Thyroid gland (tissue), 4 donors: ENCODE measurements around the gene VWA3A. TPM values are rescaled to one million over a fixed set of nuclear protein-coding genes. Genes with fewer than 3 reads are reported as not detected.

Experiments
- DNase-seq, 2 donors: peaks; one replicate each; pipeline ENCODE4 v3.0.0-alpha.2; 2019
- H3K27ac ChIP-seq, 3 donors: fragments of 200-600 bp; sonication (generic); 1 replicate in 2 of 3; 2 replicates in 1 of 3; pipeline ENCODE4 v1.5.1; 2016 to 2019; ENCODE audit warnings: mild to moderate bottlenecking in 1 of 3, moderate library complexity in 1 of 3
- H3K27me3 ChIP-seq: fragments of 200-600 bp; sonication (generic); one replicate; pipeline ENCODE4 v1.5.1; 2019
- H3K36me3 ChIP-seq, 2 donors: fragments of 200-600 bp; sonication (generic); one replicate each; pipeline ENCODE4 v1.5.1; 2016 to 2019
- H3K4me1 ChIP-seq, 2 donors: fragments of 200-600 bp; sonication (generic); one replicate each; pipeline ENCODE4 v1.5.1; 2017 to 2019
- H3K4me3 ChIP-seq, 3 donors: fragments of 200-600 bp; sonication (generic); replicated peaks in 1 of 3; 1 replicate in 2 of 3; 2 replicates in 1 of 3; pipeline ENCODE4 v1.5.1; 2016; ENCODE audit warnings: mild to moderate bottlenecking in 1 of 3
- H3K9me3 ChIP-seq: fragments of 200-600 bp; sonication (generic); one replicate; pipeline ENCODE4 v1.5.1; 2017
- POLR2A ChIP-seq, 2 donors: fragments of 450-650 bp; IDR thresholded peaks; one replicate each; pipeline ENCODE4 v1.6.1; 2017; ENCODE audit warnings: antibody characterized with exemption in 2 of 2, mild to moderate bottlenecking in 2 of 2, moderate library complexity in 1 of 2
- WGBS, 2 donors: methylation state at CpG; one replicate each; pipeline ENCODE4 v1.1.5; 2017; 5-methylcytosine and 5-hydroxymethylcytosine counted together
- intact Hi-C: fragments of 100-400 bp; cut with DNase I; formaldehyde crosslinking; loops from one replicate; pipeline ENCODE4 v1.15.1; 2023
- total RNA-seq, 4 donors: library from RNA; depleted of rRNA; stranded (reverse); fragments of >200 nt; gene quantifications; one replicate each; pipeline ENCODE4 v1.2.3, GENCODE V29; 2016
- TF ChIP-seq, protein P1 (sequence below), 6 experiments: fragments of 200-600 bp in 3 of 6; fragments of 450-650 bp in 3 of 6; sonication (generic) in 3 of 6; IDR thresholded peaks; one replicate each; pipeline ENCODE4 v1.5.1; 2016 to 2019; ENCODE audit warnings: antibody characterized with exemption in 6 of 6, mild to moderate bottlenecking in 2 of 6, inconsistent platforms in 1 of 6, moderate library complexity in 1 of 6

The VWA3A gene
- total RNA-seq, 4 donors from 2014 or later: 0.56 TPM; not detected in 3

- no peaks in the 10 kb centered on the region for H3K4me1 ChIP-seq
- intact Hi-C loops: no loop called here
- H3K27ac ChIP-seq: no peak overlapping the region
- no peaks in the 10 kb centered on the region for H3K36me3 ChIP-seq
- H3K4me3 ChIP-seq: no peak overlapping the region
- no peak for DNase-seq
- TF ChIP-seq POLR2A (IDR thresholded peaks at IDR 0.05): no peak
- TF ChIP-seq, protein P1, sequence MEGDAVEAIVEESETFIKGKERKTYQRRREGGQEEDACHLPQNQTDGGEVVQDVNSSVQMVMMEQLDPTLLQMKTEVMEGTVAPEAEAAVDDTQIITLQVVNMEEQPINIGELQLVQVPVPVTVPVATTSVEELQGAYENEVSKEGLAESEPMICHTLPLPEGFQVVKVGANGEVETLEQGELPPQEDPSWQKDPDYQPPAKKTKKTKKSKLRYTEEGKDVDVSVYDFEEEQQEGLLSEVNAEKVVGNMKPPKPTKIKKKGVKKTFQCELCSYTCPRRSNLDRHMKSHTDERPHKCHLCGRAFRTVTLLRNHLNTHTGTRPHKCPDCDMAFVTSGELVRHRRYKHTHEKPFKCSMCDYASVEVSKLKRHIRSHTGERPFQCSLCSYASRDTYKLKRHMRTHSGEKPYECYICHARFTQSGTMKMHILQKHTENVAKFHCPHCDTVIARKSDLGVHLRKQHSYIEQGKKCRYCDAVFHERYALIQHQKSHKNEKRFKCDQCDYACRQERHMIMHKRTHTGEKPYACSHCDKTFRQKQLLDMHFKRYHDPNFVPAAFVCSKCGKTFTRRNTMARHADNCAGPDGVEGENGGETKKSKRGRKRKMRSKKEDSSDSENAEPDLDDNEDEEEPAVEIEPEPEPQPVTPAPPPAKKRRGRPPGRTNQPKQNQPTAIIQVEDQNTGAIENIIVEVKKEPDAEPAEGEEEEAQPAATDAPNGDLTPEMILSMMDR (IDR thresholded peaks at IDR 0.05): no peak
- WGBS, 2 donors: 80 to 96% methylated on average over 2 of the region's 2 CpGs
- H3K9me3 ChIP-seq: no peaks in the 10 kb centered on the region
- H3K27me3 ChIP-seq: no peaks in the 10 kb centered on the region
These were observed 23.9 kb downstream of the VWA3A start for GRCh38 chr16:22116095-22116700.

DNA sequence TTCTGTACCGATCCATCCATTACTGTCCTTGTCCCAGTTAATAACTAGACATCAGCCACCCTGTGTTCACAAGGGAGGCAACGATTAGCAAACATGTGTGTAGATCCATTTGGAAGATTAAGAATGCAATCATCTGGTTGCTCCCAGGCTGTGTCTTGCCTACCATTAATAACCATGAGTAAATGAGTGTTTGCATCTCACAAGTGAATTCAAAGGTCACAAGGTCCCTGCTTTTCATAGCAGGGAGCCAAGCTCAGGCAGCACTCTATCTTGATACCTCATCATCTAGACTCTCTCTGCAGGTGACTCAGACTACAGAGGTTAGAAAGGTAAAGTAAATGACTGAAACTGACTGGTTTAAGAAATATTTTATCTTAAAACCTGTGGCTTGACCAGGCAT is 25.3 kb downstream of the VWA3A start:
- no peak for DNase-seq
- Histone ChIP-seq H3K4me3 (no peak overlapping the region), H3K36me3 (no peaks in the 10 kb centered on the region), H3K4me1 (no peaks in the 10 kb centered on the region), H3K27ac (no peak overlapping the region), H3K27me3 (no peaks in the 10 kb centered on the region), H3K9me3 (no peaks in the 10 kb centered on the region)
- TF ChIP-seq, protein P1 (IDR thresholded peaks at IDR 0.05): no peak
- intact Hi-C loops: no loop called here
- whole genome bisulfite sequencing, 2 donors: 87 to 95% methylated on average over 2 of the region's 2 CpGs

DNA sequence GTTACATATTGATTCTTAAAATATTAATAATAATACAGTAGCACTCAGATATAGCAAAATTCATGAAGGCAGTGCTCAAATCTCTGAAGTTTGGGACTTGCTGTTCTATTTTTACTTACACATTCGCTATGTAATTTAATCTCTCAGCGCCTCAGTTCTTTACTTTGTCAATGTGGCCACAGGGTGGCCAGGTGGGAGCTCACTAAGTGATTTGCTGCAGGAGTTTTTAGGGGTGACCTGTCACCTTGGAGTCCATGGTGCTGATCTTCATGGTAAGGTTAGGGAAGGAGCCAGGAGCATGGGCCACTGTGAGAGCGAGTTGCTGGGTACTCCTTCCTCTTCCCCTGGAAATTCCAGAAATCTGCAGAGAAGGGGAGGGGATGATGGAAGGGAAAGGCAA is 28.1 kb downstream of the VWA3A start:
- H3K27me3 ChIP-seq: no peaks in the 10 kb centered on the region
- no peak overlapping the region for H3K27ac ChIP-seq
- no peaks in the 10 kb centered on the region for H3K36me3 ChIP-seq
- TF ChIP-seq, protein P1 (IDR thresholded peaks at IDR 0.05): no peak
- TF ChIP-seq POLR2A (IDR thresholded peaks at IDR 0.05): no peak
- H3K4me1 ChIP-seq: no peaks in the 10 kb centered on the region
- intact Hi-C loops: no loop called here
- no peak overlapping the region for H3K4me3 ChIP-seq
- no peaks in the 10 kb centered on the region for H3K9me3 ChIP-seq
- 77 to 87% methylated on average over 3 of the region's 3 CpGs for WGBS, 2 donors
- no peak for DNase-seq

GRCh38 chr16:22122239-22122638 is 29.9 kb downstream of the VWA3A start:
- no peak overlapping the region for H3K27ac ChIP-seq
- H3K27me3 ChIP-seq: no peaks in the 10 kb centered on the region
- intact Hi-C loops: no loop called here
- H3K36me3 ChIP-seq: no peaks in the 10 kb centered on the region
- no peaks in the 10 kb centered on the region for H3K9me3 ChIP-seq
- H3K4me1 ChIP-seq: no peaks in the 10 kb centered on the region
- TF ChIP-seq, protein P1 (IDR thresholded peaks at IDR 0.05): no peak
- no peak for TF ChIP-seq POLR2A (IDR thresholded peaks at IDR 0.05)
- no peak for DNase-seq
- no peak overlapping the region for H3K4me3 ChIP-seq

- TF ChIP-seq, protein P1 (IDR thresholded peaks at IDR 0.05): no peak
- TF ChIP-seq POLR2A (IDR thresholded peaks at IDR 0.05): no peak
- intact Hi-C loops: no loop called here
- H3K36me3 ChIP-seq: no peaks in the 10 kb centered on the region
- H3K27ac ChIP-seq: no peak overlapping the region
- no peak for DNase-seq
- no peaks in the 10 kb centered on the region for H3K9me3 ChIP-seq
- H3K27me3 ChIP-seq: no peaks in the 10 kb centered on the region
- 57 to 62% methylated on average over 3 of the region's 3 CpGs for WGBS, 2 donors
- H3K4me1 ChIP-seq: no peaks in the 10 kb centered on the region
- H3K4me3 ChIP-seq: no peak overlapping the region
These were observed 30.8 kb downstream of the VWA3A start for GRCh38 chr16:22123146-22123545.
